GM10847 (cell line): ENCODE data around the gene CD93.

Experiments
- POLR2A ChIP-seq: IDR thresholded peaks from 2 replicates; pipeline ENCODE4 v1.6.1; 2011; ENCODE audit not compliant: insufficient read length; ENCODE audit errors: extremely low read depth

CD93 gene, protein sequence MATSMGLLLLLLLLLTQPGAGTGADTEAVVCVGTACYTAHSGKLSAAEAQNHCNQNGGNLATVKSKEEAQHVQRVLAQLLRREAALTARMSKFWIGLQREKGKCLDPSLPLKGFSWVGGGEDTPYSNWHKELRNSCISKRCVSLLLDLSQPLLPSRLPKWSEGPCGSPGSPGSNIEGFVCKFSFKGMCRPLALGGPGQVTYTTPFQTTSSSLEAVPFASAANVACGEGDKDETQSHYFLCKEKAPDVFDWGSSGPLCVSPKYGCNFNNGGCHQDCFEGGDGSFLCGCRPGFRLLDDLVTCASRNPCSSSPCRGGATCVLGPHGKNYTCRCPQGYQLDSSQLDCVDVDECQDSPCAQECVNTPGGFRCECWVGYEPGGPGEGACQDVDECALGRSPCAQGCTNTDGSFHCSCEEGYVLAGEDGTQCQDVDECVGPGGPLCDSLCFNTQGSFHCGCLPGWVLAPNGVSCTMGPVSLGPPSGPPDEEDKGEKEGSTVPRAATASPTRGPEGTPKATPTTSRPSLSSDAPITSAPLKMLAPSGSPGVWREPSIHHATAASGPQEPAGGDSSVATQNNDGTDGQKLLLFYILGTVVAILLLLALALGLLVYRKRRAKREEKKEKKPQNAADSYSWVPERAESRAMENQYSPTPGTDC

DNA sequence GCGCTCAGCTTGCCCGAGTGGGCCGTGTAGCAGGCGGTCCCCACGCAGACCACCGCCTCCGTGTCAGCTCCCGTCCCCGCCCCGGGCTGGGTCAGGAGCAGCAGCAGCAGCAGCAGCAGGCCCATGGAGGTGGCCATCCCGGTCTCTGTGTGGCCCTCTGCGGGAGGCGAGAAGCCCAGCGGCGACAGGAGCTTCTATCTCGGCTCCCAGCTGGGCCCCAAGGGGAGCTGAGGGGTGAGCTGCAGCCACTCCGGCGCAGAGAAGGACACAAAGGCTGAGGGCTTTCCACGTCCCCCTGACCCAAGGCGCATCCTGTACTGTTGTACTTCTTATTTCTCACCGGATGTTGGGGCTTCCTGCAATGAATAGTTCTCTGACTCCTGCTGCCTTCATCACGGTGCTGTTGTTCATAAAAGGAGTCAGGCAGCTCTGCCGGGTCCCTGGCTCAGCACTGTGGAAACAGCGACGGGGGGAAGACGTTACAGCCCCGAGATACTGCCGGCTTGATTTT lies at the start of gene CD93:
TSS of gene CD93 (minus strand) at position 269 of the 511 bp plus-strand sequence. CDS start at position 137, 132 bp downstream.
- no peak for TF ChIP-seq POLR2A

DNA sequence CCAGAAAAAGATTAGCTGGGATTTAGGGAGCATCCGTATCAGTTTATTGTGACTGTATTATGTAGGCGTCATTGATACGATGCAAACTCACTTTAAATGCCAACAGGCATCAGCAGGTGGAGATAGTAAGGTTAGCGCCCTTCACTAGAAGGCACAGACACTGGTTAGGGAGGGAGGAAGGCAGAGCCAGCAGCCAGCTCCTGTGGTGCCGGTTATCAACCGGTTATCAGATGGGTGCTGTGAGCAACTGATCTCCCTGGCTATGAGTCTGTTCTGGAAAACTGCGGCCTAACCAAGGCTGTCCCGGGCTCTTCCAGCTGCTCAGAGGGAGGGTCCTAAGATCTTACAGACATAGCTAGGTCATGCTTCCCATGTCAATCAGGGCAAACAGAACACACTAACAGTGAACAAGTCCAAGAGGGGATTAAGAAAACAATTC lies 47.5 kb upstream of the CD93 start:
- TF ChIP-seq POLR2A, result no peak

DNA sequence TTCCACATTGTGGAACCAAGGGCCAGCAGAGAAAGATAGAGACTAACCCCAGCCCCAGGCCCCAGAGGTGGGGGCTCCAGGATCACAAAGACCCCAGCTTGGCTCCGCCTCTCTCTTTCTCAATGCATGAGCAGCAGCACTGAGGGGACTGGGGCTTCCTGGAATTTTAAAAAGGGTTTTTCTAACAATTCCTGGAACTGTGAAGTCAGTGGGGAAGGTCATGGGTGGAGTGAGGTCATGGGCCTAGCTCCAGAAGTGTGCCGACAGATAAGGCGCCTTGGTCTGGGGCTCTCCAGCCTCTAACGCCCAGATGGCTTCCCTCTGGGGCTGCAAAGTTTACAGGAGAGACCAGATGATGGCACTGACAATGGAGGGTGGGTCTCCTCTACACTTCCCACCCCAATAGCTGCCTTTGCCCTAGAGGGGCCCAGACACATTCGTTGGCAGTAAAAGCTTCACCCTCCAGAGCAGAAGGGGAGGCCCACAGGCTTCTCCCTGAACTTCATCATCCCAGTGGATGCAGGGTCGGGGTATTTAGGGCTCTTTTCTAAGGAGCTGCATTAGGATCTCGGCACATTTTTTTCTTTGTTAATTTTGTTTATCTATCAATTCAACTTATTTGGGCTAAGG lies 46.9 kb upstream of the CD93 start:
- TF ChIP-seq POLR2A, result no peak

DNA sequence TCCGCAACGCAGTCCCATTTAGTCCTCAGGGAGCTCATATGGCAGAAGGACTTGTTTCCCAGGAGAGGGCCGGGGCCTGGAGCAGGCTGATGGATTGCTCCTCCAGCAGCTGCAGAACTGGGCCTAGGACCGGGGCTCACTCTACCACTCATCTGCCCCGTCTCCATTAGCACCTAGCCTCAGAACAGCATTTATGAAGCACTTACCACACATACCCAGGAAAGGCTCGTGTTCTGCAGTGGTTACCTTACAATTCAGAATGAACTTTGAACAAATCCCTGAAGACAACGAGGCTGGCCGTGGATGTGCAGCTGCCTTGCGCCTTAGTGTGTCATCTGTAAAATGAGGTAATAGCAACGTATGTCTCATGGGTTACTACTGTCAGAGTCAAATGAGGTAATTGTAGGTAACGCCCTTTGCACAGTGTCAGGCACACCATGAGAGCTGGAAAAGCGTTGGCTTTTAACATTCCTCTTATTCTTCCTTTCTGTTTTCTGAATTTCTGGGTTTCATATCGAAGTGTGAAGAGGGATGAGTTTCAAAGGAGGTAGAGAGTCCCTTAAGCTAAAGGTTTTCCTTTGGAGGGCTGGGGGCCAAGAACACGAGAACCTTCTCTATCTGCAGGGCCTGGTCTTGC lies 46.3 kb upstream of the CD93 start:
- TF ChIP-seq POLR2A, result no peak

DNA sequence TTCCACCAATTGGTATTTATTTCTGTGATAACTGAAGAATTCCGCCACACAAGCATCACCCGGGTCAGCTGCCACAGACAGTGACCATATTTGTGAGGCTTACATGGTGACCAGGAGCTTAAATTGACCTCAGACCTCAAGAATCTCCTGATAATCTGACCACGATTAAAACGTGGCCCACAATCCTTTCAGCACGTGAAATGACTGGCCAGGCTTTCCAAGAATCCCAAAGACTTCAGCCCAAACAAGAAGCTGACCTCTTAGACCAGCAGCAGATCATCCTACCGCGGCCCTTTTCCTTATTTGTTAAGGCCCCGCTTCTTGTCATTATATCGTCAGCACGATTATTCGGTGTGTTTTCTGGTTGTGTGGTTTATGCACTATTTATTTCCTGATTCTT lies 45.6 kb upstream of the CD93 start:
- TF ChIP-seq POLR2A, result no peak

GRCh38 chr20:23130622-23131140 lies 44.6 kb upstream of the CD93 start:
- TF ChIP-seq POLR2A, result no peak

- no peak for TF ChIP-seq POLR2A
Observed at GRCh38 chr20:23129891-23130621, 43.9 kb upstream of the CD93 start.

GRCh38 chr20:23129266-23129665 lies 43.1 kb upstream of the CD93 start:
- TF ChIP-seq POLR2A, result no peak

DNA sequence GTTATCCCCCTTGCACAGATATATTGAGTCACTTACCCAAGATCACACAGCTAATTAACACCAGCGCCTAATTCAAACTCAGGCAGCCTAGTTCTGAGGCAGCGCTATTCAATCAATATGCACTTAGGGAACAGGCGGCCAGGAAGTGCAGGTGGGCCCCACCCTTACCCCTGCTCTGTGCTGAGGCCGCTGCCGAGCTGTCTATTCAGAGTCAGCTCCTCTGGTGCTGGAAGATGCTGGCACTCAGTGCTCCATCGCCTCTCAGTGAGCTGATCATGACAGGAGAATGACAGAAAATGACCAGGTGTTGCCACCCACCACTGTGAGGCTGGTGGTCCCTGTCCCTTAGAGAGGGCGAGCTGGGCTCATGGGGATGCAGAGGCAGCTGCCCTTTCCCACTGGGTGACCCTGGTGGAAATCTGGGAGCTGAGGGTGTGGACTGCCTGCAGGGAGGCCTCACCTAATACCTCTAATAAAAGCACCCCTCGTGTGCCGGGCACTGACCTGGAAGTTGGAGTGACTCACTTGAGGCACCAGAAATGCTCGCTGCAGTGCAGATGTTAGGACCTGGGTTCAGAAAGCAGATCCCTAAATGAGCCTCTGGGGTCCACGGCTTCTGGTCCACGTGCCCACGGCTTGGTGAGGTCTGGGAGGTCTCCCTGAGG lies 42.5 kb upstream of the CD93 start:
- no peak for TF ChIP-seq POLR2A

GRCh38 chr20:23127506-23128279 lies 41.6 kb upstream of the CD93 start:
- TF ChIP-seq POLR2A, result no peak

DNA sequence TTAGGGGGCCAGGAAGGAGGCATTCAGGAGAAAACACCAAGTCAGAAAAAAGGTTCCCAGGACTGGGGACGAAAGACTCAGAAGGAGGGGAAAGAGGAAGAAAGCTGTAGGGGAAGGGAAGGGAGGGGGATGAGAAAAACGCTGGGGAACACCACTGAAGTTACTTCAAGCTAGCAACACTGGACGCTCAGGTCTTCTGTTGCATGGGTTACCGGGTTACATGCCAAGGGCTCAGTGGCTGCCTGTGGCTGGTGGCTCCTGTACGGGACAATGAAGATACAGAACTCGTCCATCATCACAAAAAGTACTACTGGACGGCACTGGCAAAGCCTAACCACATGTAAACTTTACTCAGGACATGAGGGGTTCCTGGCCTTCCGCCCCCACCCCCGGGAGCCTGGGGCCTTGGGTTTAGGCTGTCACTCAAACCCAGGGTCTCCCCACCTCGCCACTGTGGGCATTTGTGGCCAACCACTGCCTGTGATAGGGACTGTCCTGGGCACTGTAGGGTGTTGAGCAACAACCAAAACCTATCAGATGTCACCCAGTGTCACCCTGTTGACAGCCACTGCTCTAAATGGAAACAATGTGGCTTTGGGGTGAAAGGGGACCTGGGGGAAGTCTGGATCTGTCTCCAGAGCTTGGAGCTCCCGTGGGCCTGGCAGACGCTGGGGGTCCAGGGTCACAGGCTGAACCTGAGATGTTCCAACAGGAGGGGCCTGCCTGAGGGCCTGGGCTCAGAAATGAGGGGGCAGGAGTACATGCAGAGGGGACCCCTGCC lies 40.3 kb upstream of the CD93 start:
- no peak for TF ChIP-seq POLR2A

DNA sequence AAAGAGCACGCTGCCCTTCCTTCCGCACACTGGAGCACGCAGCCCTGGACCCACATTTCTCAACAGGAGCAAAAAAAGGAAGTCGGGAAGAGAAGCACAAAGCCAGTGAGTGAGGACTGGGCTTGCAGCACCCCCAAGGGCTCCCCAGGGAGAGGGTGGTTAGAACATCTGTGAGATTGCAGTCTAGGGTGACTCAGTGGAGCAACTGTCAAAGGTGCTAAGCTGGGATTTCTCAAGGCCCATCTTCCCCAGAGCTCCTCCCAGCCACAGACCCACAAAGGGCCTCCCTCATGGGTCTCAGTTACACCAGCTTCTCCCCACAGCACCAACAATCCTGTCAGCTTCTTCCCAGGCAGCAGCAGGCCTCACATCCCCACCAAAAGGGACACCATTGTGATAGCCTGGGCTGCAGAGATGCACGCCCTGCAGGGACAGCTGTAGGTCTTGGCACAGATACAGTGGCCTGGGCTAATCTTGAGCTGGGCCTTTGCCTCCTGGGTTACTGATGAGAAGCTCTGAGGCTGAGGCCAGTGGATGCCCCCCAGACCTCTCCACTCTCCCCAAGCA lies 39.6 kb upstream of the CD93 start:
- no peak for TF ChIP-seq POLR2A
